ENCODE measurements around the gene KIAA1143.

DNA sequence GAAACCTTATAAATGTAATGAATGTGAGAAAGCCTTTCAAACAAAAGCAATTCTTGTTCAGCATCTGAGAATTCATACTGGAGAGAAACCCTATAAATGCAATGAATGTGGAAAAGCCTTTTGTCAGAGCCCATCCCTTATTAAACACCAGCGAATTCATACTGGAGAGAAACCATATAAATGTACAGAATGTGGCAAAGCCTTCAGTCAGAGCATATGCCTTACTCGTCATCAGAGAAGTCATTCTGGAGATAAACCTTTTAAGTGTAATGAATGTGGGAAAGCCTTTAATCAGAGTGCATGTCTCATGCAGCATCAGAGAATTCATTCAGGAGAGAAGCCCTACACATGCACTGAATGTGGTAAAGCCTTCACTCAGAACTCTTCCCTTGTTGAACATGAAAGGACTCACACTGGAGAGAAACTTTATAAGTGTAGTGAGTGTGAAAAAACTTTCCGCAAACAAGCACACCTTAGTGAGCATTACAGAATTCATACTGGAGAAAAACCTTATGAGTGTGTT lies 26.7 kb downstream of the KIAA1143 start:
- TF ChIP-seq FOXP2 (optimal IDR thresholded peaks at IDR 0.05; ENCODE audit: control extremely low read depth, extremely low read length, insufficient read depth) (no peak), EZH2 (IDR thresholded peaks at IDR 0.05) (no peak)

Measured in SK-N-MC (cell line).